ENCODE results near the gene PGAP3. TPM values are rescaled to one million over a fixed set of nuclear protein-coding genes. Genes with fewer than 3 reads are reported as not detected.

The PGAP3 gene
- total and polyA plus RNA-seq, 2 of the 4 experiments (the other 2 are of a cell fraction): 4.3 to 9.8 TPM

- Histone ChIP-seq H2BK5ac (ENCODE audit: low read depth, low read length, poor library complexity, severe bottlenecking) (no peak overlapping the region), H2AFZ (replicated peaks; ENCODE audit: low read length, poor library complexity) (no peak overlapping the region), H3K56ac (ENCODE audit: extremely low read depth, insufficient read depth, low read length) (no peak overlapping the region), H3K18ac (ENCODE audit: low read depth, low read length) (no peak overlapping the region), H3K79me1 (ENCODE audit: low read depth in 1 of 2, low read length in 2 of 2) (peaks cover 0 to under 1% of the 10 kb centered on the region in 2 experiments; a peak in 1 of 4 replicates), H4K5ac (ENCODE audit: low read depth, low read length) (no peak overlapping the region), H3K4me3 (ENCODE audit: insufficient read depth, low read depth, low read length) (no peak overlapping the region), H3K27me3 (ENCODE audit: control insufficient read depth, insufficient read depth, low read length) (no peaks in the 10 kb centered on the region), H4K20me1 (ENCODE audit: insufficient read depth, low read length) (no peaks in the 10 kb centered on the region), H2BK120ac (ENCODE audit: low read depth, low read length) (no peak overlapping the region), H3K4ac (ENCODE audit: low read depth, low read length) (no peak overlapping the region), H2BK20ac (ENCODE audit: low read depth, low read length) (no peak overlapping the region), H2AK5ac (ENCODE audit: low read depth, low read length) (no peak overlapping the region), H3K9ac (ENCODE audit: low read depth, low read length) (no peak overlapping the region), H3K9me1 (ENCODE audit: insufficient read depth, low read length) (no peaks in the 10 kb centered on the region), H3K27ac (ENCODE audit: insufficient read depth, low read length) (no peak overlapping the region), H3K14ac (replicated peaks; ENCODE audit: low read depth, low read length) (no peak overlapping the region), H3K4me2 (ENCODE audit: low read depth, low read length) (no peak overlapping the region), H4K8ac (ENCODE audit: low read depth in 2 of 2, low read length in 2 of 2) (no peak overlapping the region), H3K36me3 (ENCODE audit: control insufficient read depth, insufficient read depth, low read length) (peaks cover 56% of the 10 kb centered on the region), H3K23ac (ENCODE audit: low read depth, low read length) (no peak overlapping the region), H3K4me1 (ENCODE audit: control insufficient read depth, insufficient read depth, low read length) (no peaks in the 10 kb centered on the region), H2BK15ac (ENCODE audit: low read depth, low read length) (no peak overlapping the region), H4K91ac (ENCODE audit: insufficient read depth, low read depth, low read length) (no peak overlapping the region), H2AK9ac (replicated peaks; ENCODE audit: low read depth, low read length, poor library complexity) (no peak overlapping the region), H3K9me3 (ENCODE audit: control insufficient read depth, insufficient read depth, low read length) (no peaks in the 10 kb centered on the region)
- in situ Hi-C loops (cut with MboI; ENCODE audit: low sequenced_read_pairs): no loop called here
- no TSS peak for BruUV-seq (replicated peaks)
- ChIA-PET CTCF (no interaction called here), POLR2A (ENCODE audit: unreplicated experiment) (no interaction called here)
- WGBS, 2 experiments (ENCODE audit: extremely low coverage in 2 of 2, insufficient read length in 1 of 2): 96% methylated on average over 11 of the region's 18 CpGs; no CpG with 5 or more reads in 1 of the 2 experiments
- ATAC-seq (ENCODE audit: low read depth): no peak
- dilution Hi-C loops (cut with HindIII; ENCODE audit: low sequenced_read_pairs, unreplicated experiment): no loop called here
- TF ChIP-seq CHD1 (IDR thresholded peaks at IDR 0.05; ENCODE audit: low read depth, low read length) (no peak), RAD21 (IDR thresholded peaks at IDR 0.05; ENCODE audit: low read length) (no peak), MAZ (IDR thresholded peaks at IDR 0.05; ENCODE audit: borderline replicate concordance, low read depth, low read length) (no peak), NFE2L2 (IDR thresholded peaks at IDR 0.05; ENCODE audit: low read depth, low read length) (no peak), SMC3 (IDR thresholded peaks at IDR 0.05; ENCODE audit: low read depth, low read length) (no peak)
- intact Hi-C loops (cut with micrococcal nuclease): no loop called here
- no peak for DNase-seq
Observed at GRCh38 chr17:39715375-39716072, 27.7 kb upstream of the PGAP3 start.

All from IMR-90 (cell line).